CD1c-positive myeloid dendritic cell (primary cell): ENCODE measurements around the gene NOTUM.
"Not testable (repeated sequence)": the region's sequence is repeated elsewhere in the genome, so short reads cannot be mapped to it uniquely, and the experiment has no call there.

Source experiments
- DNase-seq: peaks from one replicate; pipeline ENCODE4 v3.0.0-alpha.2; 2016; ENCODE audit errors: extremely low spot score

The NOTUM gene

DNA sequence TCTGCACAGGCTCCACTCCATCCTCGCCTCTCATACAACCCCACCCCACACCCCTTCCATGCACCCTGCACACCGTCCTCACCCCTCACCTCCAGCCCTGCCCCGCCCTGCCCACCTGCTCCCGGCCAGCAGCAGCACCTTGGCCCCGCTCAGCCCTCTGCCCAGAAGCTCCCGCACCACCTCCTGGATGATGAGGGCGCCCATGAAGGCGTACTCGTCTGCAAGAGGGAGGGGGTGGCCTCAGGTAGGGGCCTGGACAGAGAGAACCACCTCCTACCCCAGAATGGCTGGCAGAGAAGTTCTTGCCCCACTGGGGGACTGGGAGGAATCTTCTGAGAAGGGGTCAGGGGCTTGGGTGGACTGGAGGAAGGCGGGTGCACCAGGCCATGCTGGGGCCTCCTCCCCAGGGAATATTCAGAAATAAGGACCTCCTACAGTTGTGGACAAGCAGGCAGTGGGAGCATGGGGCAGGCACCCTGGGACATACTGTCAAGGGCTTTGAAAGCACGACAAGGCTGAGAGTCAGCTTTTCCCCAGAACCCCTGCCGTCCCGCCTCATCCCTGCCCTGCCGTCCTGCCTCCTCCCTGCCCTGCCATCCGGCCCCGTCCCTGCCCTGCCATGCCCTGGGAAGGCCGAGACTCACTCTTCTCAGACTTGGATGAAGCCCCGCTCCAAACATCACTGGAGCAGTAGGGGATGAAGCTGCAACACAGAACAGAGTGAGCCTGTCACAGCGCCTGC, 3.1 kb downstream of the NOTUM start:
- no peak for DNase-seq

GRCh38 chr17:81956607-81957589, 4.1 kb downstream of the NOTUM start:
- no peak for DNase-seq

GRCh38 chr17:81955756-81956544, 5.0 kb downstream of the NOTUM start:
- DNase-seq, result no peak

DNA sequence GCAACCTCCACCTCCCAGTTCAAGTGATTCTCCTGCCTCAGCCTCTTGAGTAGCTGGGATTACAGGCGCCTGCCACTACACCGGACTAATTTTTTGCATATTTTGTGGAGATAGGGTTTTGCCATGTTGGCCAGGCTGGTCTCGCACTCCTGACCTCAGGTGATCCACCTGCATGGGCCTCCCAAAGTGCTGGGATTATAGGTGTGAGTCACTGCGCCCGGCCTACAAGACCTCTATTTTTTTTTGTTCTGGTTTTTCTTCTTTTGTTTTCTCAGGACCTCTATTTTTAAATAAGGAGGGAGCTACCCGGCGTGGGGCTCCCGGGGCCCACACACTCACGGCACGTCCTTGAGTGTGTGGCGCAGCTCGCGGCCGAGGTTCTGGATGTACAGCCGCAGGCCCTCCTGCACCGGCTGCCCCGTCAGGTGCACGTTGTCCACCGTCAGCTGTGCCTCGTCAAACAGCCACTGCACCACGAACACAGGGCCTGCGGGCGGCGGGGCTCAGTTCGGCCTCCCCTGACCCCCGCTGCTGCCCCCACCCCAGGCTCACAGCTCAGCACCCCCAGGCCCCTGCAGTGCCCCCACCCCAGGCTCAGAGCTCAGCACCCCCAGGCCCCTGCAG, 5.8 kb downstream of the NOTUM start:
- DNase-seq, result no peak

- no peak for DNase-seq
Measured at GRCh38 chr17:81954131-81955057, 6.6 kb downstream of the NOTUM start.

DNA sequence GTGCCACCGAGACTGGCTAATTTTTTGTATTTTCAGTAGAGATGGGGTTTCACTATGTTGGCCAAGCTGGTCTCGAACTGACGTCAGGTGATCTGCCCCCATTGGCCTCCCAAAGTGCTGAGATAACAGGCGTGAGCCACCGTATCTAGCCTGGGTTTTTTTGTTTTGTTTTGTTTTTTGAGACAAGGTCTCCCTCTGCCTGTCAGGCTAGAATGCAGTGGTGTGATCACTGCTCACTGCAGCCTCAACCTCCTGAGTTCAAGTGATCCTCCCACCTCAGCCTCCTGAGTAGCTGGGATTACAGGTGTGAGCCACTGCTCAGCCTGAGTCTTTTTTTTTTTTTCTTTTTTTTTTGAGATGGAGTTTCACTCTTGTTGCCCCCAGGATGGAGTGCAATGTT, 7.5 kb downstream of the NOTUM start:
- DNase-seq, result not testable (repeated sequence)

GRCh38 chr17:81952792-81953228, 8.2 kb downstream of the NOTUM start:
- DNase-seq, result no peak

DNA sequence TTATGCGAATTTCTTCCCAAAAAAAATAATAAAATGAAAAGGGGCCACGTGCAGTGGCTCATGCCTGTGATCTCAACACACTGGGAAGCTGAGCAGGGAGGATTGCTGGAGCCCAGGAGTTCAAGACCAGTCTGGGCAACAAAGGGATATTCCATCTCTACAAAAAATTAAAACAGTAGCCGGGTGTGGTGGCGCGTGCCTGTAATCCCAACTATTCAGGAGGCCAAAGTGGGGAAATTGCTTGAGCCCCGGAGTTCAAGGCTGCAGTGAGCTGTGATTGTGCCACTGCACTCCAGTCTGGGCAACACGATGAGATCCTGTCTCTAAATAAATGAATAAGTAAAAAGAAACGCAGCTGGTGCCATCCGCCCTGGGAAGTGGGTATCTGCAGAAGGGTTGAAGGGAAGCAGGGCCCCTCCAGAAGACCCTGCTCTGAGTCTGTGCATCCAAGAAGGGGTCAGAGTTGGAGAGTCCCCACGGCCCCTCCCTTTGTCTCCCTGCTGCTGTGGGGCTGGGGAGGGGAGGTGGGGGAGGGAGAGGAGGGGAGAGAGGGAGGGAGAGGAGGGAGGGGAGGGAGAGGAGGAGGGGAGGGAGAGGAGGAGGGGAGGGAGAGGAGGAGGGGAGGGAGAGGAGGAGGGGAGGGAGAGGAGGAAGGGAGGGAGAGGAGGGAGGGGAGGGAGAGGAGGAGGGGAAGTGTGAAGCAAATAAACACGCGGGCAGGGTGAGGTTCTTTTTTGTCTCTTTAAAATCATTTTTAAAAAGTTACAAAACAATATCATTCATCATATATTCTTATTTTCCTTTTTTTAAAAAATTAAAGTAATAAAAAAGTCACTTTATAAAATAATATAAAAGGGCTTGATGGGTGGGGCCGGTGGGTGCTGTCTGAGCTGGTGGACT, 9.0 kb downstream of the NOTUM start:
- DNase-seq, result no peak

DNA sequence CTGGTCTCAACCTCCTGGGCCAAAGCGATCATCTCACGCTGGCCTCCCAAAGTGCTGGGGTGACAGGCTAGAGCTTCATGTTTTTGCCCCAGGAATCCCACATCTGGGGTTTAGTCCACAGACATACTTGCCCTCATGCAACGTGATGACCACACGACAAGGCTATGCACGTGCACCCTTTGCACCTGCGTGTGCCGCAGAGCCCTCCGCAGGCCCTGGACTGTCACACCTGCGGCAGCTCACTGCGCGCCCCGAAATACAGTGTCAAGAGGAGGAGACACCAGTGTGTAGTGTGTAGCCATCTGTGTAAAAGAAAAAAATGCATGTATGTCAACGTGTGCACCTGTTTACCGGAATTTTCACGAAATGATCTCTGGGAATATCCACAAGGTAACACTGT, 10.5 kb downstream of the NOTUM start:
- DNase-seq, result no peak

DNA sequence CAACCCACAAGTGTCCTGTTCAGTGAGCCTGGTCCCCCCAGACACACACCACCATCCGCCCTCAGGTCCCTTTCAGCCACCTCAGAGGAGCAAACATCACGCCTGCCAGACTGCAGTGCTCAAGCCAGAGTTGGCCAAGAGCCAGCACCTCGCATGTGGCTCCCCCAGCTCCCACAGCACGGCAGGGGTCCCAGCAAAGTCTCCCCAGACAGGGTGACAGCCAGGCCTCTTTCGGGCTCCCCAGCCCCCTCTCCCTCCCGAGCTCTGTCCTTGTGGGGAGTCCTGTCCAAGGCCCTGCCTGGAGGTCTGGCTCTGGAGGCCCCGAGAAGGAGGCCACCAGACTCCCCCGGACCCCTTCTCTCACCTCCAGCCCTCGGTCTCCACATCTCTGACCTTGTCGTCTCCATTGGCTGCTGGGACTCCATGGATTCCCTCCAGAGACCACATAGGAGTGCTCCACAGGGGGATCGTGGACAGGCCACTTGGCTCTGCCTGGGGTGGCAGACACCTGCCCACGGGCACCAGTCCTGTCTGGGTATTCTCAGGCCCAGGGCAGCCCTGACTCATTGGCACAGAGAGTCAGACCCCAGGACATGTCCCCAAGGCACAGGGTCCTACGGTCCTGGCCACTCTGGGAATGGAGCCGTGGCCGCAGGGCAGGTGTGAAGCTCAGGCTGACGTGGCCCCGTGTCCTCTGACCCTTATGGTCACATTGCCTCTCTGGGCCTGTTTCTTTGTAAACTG, 12.2 kb downstream of the NOTUM start:
- no peak for DNase-seq

DNA sequence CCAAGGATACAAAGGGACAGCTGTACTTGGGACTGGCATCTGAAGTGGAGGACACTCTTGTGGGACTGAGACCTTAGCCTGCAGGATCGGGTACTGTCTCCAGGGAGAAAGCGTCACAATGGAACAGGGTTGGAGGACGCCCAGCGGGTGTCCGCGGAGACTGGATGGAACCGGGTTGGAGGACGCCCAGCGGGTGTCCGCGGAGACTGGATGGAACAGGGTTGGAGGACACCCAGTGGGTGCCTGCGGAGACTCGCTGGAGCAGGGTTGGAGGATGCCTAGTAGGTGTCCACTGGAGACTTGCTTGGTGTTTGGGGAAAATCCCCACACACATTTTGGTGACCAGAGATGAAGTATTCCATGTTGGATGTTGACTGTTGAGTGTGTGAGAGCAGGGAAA, 13.8 kb downstream of the NOTUM start, which contains the start of gene MYADML2:
Gene MYADML2, minus strand, starts transcription at position 45 of the 400 bp plus-strand sequence. CDS start 5,492 bp downstream, outside the sequence.
- DNase-seq, result no peak

DNA sequence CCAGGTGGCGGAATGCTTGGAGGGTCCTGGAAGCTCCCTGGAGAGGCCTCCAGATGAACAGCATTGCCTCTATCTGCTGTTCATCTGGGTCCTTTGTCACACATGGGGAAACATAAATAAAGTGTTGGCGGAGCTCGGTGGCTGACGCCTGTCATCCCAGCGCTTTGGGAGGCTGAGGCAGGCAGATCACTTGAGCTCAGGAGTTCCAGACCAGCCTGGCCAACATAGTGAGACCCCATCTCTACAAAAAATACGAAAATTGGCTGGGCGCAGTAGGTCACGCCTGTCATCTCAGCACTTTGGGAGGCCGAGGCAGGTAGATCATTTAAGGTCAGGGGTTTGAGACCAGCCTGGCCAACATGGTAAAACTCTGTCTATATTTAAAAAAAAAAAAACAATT, 16.1 kb downstream of the NOTUM start:
- DNase-seq, result no peak

DNA sequence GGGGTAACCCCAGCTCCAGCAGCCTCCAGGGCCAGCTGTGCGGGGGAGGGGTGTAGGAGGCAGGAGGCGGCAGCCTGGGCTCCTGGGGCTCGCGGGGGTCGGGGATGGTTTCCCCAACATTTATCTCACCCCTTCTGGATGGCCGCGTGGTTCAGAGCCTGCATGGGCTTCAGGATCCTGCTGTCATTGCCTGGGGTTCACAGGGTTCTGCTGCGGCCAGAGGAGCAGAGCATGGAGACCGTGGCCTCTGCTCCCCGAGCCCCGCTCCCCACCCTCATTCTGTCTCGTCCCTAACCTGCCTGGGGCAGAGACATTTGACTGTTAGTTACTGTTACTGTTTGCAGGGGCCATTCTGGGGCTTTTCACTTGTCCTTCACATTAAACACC, 18.8 kb downstream of the NOTUM start:
- no peak for DNase-seq

DNA sequence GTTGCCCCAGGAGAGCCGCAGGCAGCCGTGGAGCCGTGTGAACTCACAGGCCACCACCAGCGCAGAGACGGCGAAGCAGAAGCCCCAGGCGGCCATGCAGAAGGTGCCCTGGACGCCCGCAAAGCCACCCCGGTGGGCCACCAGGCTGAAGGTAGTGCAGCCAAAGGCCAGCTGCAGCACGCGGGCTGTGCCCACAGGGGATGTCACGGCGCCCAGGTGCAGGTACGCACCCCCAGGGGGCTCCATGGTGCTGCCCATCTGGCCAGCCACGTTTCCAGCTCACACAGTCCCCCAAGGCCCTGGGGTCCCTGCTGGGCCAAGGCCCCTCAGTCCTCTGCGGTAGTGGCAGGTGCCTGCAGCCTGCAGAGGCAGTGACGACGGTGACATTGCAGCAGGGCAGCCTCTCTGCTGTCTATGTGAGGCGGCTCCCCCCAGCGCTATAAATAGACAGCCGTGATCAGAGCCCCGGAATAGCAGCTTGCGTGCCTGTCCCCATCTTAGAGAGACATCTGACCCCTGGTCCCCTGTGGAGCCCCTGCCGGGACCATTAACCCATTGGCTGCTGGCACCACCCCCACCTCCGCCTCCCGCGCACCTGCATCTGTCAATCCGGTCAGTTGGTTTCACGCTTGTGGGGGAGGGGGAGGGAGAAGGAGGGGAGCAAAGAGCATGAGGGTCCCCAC, 19.4 kb downstream of the NOTUM start:
- no peak for DNase-seq

DNA sequence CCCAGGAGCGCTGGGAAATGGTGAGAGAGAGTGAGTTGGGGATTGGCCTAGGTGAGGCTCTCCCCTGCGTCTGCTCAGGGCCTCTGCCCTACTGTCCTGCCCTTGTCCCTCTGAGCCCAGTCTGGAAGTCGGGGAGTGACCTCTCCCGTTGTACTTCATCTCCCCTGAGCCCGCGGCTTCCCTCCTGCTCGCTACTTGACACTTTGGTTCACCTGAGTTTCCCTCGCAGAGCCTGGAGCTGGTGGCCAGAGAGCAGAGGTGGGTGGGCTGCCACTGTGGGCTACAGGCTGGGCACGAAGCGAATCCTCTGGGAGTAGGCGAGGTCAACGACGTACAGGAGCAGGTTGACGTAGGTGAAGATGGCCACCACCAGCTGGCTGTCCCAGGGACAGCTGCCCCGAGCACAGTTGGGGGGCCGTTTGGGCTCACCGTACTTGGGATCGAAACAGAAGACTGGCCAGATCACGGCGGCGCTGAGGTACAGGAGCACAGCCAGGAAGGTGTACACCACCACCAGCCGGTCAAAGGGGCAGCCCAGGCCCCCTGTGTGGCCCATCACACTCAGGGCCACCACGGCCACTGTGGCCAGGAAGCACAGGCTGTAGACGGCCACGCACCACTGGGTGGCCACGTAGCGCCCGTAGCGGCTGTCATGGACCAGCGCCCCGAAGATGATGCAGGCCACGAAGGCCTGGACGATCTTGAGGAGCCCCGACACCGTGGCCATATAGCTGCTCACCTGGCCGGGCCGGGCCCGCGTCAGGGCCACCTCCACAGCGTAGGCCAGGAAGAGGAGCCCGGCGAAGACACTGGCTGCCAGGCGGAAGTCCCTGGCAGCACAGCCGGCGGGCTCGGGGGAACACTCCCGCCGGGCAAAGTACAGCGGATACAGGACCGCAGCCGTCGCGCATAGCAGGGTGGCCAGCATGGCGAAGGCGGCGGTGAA, 20.2 kb downstream of the NOTUM start:
- no peak for DNase-seq

GRCh38 chr17:81939881-81940385, 21.1 kb downstream of the NOTUM start:
- no peak for DNase-seq

DNA sequence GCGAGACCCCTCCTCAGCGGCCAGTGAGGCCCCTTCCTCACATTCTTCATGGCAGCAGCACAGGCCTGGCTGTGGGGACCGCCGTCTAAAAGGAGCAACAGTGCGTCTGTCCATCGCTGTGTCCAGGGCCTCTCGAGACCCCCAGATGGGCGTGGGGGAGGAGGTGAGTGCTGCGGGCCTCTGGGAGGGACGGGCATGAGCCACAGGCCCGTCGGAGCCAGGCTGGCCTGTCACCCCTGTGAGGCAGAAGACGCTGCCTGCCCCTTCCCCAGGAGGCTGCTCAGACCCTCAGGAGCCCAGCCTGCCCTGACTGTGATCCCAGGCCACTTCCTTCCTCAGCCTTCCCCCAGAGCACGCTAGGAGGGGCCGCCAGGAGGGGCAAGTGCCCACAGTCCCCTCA, 21.8 kb downstream of the NOTUM start:
- no peak for DNase-seq
